HG02571 (cell line): Measurements from ENCODE around the gene ALX3.

Experiments used
- ATAC-seq: cut with Tn5 transposase; IDR thresholded peaks from one replicate; pipeline ENCODE4 v1.9.1; 2021; ENCODE audit warnings: mild to moderate bottlenecking, moderate library complexity; ENCODE audit not compliant: unreplicated experiment

The ALX3 gene

DNA sequence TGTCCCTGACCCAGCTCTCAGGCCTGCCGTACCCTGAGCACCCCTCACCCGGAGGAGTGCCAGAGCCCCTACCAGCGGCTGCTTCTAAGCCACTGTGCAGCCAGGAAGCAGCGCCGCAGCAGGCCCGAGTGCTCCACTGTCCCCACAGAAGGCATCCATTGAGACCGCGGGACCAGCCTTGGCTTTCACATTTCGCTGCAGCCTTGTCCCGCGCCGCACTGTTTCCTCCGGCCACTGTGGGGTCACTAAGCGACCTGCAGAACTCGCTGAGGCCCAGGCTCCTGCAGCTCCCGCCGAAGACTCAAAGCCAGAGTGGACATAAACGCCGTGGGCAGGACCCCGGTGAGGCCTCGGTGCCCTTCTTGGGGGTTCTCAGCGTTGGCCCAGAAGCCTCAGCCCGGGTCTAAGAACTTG is 3.0 kb downstream of the ALX3 start:
- no peak for ATAC-seq

DNA sequence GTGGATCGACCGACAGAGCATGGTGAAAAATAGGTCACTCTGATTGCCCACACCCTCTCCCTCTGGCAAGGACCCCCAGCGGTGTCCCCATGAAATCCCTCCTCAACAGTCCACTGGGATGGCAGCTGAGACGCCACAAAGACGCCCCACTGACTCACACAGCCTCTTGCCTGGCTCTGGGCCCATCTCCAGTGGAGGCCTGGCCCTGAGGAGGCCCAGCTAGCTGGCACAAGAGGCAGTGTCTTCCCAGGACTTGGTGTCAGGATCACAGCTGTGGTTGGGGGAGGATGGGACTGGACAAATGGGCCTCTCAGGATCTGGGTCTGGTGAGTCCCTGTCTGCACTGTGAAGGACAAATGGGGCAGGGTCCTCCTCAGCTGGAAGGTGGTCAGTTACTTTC is 4.6 kb downstream of the ALX3 start:
- no peak for ATAC-seq

DNA sequence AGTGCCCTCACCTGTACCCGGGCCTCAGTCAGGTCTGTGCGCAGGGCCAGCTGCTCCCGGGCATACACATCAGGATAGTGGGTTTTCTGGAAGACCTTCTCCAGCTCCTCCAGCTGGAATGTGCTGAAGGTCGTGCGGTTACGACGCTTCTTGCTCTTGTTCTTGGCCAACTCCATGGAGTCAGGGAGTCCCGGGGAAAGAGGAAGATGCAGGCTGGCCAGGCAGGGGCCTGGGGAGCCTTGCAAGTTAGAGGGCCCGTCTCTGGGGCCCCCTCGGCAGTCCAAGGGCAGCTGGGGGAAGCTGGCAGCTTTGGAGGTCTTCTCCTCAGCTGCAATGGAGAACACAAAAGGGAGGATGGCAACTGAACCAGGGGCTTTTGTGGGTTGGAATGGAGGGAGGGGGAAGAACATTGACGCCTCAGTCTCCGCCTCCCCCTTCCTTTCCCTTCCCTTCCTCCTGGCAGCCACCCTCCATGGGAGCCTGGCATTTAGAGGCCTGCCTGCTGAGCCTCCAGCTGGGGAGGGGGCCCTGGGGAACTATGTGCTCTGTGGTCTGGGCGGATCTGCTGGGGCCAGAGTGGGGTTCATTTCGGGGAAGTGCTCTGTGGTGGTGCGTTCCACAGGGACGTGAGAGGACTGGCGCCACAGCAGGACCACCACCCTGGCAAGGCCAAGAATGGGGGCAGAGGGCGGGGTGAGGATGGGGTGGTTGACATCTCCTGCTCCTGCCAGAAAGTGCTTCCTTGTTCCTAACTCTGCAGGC is 5.7 kb downstream of the ALX3 start:
- ATAC-seq: no peak

DNA sequence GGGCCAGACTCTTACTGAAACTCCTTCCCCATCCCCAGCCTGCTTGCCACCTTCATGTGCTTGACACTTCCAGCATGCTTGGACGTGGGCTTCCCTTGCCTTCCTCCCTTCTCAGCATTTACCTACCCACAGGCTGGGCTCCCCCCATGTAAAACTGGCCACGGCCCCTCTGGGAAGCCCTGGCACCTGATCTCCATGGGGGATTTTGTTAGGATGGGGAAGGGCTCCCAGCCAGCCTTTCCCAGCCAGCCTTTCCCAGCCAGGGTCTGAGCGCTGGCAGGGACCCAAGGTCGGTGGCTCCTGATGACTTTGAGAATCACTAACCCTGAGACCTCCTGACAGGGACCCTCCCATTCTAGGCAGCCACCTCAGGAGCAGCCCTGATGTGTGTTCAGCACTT is 6.7 kb downstream of the ALX3 start:
- ATAC-seq: no peak

DNA sequence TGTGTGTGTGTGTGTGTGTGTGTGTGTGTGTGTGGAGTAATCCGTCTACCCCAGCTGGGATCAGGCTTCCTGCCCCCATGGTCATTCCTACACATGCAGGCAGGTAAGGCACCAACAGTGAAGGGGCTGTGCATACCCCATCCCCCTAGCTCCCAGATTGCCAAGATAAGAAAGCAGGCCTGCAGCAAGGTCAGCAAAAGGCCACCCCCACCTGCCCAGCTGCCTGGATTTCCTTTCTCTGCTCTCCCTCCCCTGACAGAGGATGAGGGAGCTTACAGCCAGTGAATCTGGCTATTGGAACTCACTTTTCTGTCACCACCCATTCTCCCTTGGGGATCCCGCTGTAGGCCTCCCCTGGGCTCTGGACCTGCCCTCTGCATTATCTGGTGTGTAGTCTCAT is 7.9 kb downstream of the ALX3 start:
- ATAC-seq: no peak

DNA sequence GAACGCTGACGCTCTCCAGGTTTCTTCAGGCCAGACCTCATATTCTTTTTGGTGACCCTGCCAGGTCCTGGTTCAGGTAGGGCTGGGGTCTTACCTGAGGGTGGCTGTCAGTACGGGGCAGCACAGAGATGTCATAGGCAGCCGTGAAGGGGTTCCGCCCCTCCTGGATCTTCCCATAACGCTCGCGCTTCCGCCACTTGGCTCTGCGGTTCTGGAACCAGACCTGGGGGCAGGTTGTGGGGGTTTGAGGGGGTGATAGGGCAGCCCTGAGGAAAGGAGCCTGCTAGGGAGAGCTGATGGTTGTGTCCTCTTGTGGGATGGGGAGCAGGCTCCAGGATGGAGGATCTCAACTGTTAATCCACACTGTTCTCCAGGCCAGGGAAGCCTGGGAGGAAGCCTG is 9.1 kb downstream of the ALX3 start:
- ATAC-seq: no peak

DNA sequence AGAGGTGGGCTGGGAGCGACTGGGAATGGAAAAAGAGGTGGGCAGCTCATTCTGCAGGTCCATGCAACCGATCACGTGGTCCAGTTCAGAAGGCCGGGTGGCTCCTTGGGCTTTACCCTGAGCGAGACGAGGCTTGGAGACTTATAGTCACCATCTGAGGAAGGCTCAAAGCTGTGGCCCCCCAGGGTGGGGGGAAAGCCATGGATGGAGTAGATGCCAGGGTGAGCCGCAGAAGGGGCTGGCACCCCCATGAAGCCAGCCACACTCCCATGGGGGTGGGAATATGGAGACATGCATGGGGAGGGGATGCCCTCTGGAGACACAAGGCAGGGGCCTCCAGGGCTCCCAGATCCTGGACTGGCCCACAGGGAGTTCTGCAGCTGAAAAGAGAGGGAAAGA is 9.8 kb downstream of the ALX3 start:
- no peak for ATAC-seq

DNA sequence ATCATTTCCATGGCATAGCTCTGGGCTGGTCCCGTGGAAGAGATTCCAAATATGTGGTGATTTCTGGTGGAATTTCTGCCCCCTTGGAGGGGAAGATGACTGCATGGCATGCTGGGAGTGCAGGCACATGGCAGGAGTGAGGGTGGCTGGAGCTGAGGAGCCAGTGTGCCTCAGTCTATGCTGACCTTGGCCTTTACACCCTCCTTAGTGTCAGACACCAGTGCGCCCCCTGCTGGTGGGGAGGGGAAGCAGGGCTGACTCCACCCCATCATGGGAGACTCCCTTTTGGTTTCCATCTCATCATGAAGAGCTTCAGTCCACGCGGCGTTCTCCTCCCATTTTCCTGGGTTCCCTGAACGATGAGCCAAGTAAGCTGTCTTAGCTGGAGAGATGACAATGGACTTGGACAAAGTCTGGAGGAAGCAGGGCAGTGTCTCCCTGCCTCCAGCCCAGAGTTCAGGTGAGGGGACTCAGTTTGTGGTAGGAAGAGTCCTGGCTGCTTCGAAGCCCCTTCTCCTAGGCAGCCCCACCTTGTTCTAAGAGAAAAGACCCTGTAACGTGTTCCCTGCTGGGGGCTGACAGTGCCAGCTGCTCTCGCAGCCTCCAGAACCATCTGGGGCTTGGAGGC is 10.3 kb downstream of the ALX3 start:
- ATAC-seq: no peak

DNA sequence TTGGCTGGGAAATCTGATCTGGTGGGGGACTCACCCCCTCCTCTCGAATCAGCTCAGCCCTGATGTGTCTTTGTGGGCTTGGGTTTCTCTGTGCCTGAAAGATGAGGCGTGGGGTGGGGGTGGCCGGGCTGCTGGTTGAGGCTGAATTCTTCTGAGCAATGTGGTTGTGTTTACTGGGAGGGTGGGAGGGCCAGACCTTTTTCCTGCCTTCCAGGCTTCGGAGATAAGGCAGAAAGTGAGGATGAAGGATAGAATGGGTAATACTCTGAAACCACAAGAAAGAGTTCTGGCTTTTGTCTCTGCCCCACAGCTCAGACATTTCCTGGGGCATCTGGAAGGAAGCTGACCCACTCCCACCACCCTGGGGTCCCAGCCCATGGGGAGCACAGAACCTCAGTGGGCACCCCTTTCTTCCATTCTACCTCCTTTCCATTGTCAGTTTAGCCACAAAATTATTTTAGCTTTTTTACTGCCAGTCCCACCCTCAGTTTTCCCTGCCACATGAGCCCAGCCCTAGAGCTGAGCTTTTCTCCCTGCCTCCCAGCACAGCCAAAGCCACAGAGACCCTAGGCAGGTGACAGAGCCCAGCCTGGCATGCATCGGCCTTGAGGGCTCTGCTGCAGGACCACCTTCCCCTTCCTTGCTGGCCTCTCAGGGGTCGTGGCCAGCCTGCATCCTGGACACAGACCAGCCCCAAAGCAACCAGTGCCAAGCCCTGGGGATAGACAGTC is 11.2 kb downstream of the ALX3 start:
- no peak for ATAC-seq

DNA sequence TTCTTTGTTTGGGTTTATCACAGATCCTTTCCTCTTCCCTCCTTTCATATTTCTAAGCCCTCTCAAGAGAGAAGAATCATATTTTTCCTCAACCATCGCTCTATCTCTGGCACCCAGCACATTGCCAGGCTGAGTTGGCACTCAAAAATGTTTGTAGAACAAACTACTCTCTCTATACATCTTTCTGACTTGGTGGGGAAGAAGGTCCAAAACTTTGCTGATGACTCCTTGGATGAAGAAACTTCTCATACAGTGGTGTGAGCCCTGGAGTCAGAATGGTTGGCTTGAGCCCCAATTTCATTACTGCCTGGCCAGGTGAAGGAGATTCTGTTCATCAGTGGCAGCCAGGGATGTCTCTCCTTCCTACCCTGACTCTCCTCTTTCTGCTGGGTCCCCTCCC is 11.9 kb downstream of the ALX3 start:
- ATAC-seq: no peak

DNA sequence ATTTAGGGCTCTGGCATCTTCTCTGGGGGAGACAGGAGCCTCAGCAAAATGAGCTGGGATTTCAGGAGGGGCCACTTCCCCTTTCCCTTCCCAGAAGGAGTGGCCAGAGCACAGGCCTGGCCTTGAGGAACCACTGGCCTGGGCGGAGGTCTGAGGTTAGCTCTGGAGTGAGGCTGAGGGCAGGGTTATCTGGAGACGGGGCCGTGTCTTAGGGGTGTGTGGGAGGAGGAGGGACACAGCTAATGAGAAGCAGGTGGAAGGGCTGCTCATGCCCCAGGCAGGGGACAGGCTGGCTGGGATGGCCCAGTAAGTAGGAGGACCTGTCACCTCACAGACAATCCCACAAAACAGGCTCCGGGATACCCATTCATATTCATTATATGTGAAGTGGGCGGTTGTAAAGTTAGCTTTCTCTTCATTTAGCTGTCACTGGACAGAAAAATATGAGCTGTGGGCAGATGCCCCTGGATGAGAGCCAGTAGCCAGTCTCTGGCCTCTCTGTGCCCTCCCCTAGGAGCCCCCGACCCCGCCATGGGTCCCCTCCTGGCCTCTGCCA is 12.4 kb downstream of the ALX3 start:
- no peak for ATAC-seq

DNA sequence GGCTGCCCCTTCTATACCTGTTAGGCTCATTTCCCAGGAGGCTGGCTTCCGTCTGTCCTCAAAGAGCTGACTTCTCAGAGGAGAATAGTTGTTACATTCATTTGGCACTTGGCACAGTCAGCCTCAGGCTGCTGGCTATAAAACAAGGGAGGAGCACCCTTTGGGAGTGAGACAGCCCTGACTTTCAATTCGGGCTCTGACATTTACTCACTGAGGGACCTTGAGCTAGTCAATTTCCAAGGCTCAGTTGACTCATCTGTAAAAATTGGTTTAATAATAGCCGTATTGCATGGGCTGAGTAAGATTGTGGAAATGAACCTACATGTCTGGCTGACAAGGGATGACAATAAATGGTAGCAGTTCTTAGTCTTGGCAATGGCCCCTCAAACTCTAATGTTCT is 13.7 kb downstream of the ALX3 start:
- ATAC-seq: no peak

DNA sequence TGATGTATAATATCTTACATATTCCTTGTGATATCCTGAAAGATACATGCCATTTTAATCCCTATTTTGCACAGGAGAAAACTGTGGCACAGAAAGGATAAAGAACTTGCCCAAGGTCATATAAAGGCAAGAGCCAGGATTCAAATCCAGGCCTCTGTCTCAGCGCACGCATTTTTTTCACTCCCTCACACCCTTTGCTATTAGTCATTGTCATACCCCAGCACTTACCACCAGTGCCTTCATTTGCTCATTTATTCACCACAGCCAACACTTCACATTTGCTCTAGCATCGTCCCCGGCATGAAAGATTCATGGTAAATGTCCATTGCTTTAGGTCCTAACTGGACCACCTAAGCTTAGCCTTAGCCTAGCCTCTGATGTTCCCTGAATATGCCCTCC is 14.2 kb downstream of the ALX3 start:
- no peak for ATAC-seq

DNA sequence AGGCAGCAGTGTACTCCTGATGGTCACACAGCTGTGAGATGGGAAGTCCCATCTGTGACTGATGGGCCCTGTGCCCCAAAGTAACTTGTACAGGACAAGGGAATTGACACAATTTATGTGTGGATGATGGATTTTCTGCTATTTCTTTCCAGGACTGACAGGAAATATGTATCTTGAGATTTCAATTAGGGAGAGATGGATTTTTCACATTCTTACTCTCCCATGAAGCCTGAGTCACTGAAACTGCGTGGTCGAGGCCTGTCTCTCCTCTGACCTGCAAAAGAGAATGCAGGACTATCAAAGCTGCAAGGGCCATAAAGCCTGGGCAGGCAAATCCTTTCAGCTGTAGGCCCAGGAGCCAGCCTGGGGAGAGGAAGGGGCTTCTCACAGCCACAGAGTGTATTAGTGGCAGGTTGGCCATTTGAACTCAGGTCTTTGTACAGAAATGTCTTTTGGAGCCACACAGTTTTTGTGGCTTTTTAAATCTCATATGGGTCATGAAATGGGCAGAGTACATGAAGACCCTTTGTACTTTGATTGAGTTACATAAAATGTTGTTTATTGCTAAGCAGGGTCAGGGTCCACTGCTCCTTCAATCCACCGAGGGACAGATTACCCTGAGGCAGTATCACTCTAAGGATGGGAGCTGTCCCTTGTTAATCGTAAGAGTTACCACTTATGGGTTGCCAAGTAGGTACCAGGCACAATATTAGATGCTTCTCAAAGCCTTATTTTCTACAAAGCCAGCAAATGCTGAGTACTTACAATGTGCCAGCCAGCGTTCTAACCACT is 14.8 kb downstream of the ALX3 start:
- no peak for ATAC-seq

DNA sequence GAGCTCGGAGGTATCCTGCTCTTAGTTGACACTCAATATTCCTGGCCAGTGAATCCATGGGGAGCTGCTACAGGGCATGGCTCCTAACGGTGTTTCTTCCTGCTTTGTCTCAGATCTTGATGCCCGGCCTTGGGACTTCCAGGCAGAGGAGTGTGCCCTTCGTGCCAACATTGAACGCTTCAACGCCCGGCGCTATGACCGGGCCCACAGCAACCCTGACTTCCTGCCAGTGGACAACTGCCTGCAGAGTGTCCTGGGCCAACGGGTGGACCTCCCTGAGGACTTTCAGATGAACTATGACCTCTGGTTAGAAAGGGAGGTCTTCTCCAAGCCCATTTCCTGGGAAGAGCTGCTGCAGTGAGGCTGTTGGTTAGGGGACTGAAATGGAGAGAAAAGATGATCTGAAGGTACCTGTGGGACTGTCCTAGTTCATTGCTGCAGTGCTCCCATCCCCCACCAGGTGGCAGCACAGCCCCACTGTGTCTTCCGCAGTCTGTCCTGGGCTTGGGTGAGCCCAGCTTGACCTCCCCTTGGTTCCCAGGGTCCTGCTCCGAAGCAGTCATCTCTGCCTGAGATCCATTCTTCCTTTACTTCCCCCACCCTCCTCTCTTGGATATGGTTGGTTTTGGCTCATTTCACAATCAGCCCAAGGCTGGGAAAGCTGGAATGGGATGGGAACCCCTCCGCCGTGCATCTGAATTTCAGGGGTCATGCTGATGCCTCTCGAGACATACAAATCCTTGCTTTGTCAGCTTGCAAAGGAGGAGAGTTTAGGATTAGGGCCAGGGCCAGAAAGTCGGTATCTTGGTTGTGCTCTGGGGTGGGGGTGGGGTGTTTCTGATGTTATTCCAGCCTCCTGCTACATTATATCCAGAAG is 16.7 kb downstream of the ALX3 start:
- no peak for ATAC-seq

DNA sequence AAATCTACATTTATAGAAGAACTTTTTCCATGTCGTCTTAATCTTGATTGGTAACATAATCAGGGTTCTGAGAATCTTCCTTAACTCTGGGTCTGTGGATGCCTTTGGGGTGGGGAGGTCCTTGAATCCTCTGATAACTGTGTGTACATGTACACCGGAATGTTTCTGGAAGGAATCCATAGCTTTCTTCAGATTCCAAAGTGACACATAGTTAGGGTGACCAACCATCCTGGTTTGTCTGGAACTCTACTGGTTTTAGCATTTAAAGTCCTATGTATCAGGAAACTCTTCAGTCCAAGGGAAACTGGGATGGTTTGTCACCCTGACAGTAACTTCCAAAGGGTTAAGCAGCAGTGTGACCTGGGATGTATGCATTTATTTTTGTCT is 19.2 kb downstream of the ALX3 start:
- no peak for ATAC-seq

DNA sequence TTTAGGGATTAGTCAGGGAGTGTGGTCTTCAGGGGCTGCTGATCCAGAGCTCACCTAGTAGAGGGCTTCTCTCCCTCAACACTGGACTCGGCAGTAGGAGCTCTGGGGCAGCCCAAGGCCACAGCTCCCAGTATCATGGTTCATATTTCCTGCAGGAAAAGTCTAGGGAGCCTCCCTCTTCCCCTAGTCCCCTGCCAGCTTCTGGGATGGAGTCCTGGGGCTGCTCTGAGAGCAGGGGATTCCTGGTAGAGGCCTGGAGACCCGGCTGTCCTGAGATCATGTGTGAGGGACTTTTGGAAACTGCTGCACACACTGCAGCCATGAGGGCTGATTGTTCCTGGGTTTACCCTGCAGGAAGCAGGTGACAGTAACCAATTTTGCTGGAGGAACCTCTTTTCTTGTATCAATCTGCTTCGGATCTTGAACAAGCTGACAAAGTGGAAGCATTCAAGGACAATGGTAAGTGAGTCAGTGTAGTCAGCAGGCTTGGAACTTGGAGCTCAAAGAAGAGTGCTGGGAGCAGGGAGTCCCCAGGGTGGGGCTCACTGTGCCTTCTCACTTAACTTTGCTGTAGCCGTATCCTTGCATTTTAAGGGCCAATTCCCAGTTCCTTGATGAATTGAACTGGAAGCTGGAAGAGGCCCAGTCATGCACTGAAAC is 19.7 kb downstream of the ALX3 start:
- no peak for ATAC-seq

DNA sequence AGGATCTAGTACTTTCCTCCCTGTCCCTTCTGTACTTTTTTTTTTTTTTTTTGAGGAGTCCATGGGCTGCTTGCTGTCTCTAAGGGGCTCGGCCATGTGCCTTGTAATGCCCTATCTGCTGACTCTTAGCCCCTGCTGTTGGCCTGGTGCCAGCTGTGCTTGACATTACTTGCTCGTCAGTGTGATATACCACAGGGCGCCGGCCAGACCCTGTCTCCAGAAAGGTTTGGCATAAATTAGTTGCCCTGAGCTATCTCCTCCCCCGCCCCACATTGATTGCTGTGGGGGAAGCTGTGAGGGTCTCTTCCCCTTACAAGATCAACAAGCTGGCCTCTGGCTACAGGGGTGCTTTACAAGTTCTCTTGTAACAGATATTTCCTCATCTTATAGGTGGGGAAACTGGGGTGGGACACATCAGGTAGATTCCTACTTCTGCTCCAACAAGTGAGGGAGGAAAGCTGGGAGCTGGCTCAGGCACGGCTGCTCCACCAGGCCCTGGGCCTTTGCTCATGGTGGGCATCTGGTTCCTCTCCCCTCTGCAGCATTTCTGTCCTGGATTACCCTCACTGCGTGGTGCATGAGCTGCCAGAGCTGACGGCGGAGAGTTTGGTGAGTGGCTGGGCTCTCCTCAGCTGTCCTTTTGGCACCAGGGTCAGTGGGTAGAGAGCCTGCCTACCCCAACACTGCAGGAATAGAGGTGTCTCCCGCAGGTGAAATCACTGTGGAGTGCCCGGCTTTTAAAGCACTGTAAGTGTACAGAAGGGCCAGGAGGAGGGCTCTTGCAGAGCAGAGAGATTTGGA is 20.5 kb downstream of the ALX3 start:
- no peak for ATAC-seq
